Activated CD8-positive, alpha-beta T cell treated with anti-CD3 and anti-CD28 coated beads for 36 hours (primary cell): ENCODE data around the gene CCR1. TPM values are rescaled to one million over a fixed set of nuclear protein-coding genes. Genes with fewer than 3 reads are reported as not detected.

ENCODE experiments used
- ATAC-seq: fragments of 200-7000 bp; cut with Tn5 transposase; one replicate; pipeline ENCODE4 v1.10.0; 2021; ENCODE audit warnings: mild to moderate bottlenecking, moderate library complexity
- CTCF ChIA-PET: fragments of 350-600 bp; sonication (Branson Sonifier 250); formaldehyde crosslinking; loops from one replicate; lab custom pipeline; 2021; ENCODE audit warnings: antibody characterized with exemption; lab: Charles Lee
- POLR2A ChIA-PET: fragments of 350-600 bp; sonication (Branson Sonifier 250); formaldehyde crosslinking; loops from one replicate; lab custom pipeline; 2021; ENCODE audit warnings: antibody characterized with exemption; lab: Charles Lee
- DNase-seq: peaks from one replicate; pipeline ENCODE4 v3.0.0-alpha.2; 2020
- H3K27ac Mint-ChIP-seq: one replicate; pipeline ENCODE4 v1.8.0; 2021; ENCODE audit warnings: mild to moderate bottlenecking, mixed read lengths
- H3K27me3 Mint-ChIP-seq: one replicate; pipeline ENCODE4 v1.8.0; 2021; ENCODE audit warnings: mixed read lengths
- H3K36me3 Mint-ChIP-seq: one replicate; pipeline ENCODE4 v1.8.0; 2021; ENCODE audit warnings: low read depth, mixed read lengths
- H3K4me1 Mint-ChIP-seq: one replicate; pipeline ENCODE4 v1.8.0; 2021; ENCODE audit warnings: low read depth, mixed read lengths
- H3K4me3 Mint-ChIP-seq: one replicate; pipeline ENCODE4 v1.8.0; 2021; ENCODE audit warnings: mild to moderate bottlenecking, moderate library complexity, mixed read lengths
- H3K9me3 Mint-ChIP-seq: one replicate; pipeline ENCODE4 v1.8.0; 2021; ENCODE audit warnings: mixed read lengths
- CTCF ChIP-seq: fragments of 200-600 bp; IDR thresholded peaks from one replicate; pipeline ENCODE4 v1.8.0; 2022; ENCODE audit warnings: antibody characterized with exemption, mild to moderate bottlenecking
- intact Hi-C: fragments of 100-400 bp; cut with micrococcal nuclease; formaldehyde crosslinking; loops from one replicate; pipeline ENCODE4 v1.10.0; 2022
- total RNA-seq, 2 experiments: library from RNA; stranded (reverse); gene quantifications; one replicate each; pipeline ENCODE4 v1.2.3, GENCODE V29; 2021

CCR1 gene
- total RNA-seq, 2 experiments from 2014 or later, result 0.67 to 1.1 TPM

- no peak overlapping the region for H3K4me3 Mint-ChIP-seq
- H3K27ac Mint-ChIP-seq, result no peak overlapping the region
- H3K36me3 Mint-ChIP-seq, result no peaks in the 10 kb centered on the region
- CTCF ChIA-PET, result no interaction called here
- no peak for TF ChIP-seq CTCF
- intact Hi-C loops, result no loop called here
- H3K27me3 Mint-ChIP-seq, result no peaks in the 10 kb centered on the region
- DNase-seq (no peak), ATAC-seq (no peak)
- POLR2A ChIA-PET, result no interaction called here
- peaks cover 4% of the 10 kb centered on the region for H3K9me3 Mint-ChIP-seq
- H3K4me1 Mint-ChIP-seq, result peaks cover 3% of the 10 kb centered on the region
These were observed 53.8 kb downstream of the CCR1 start for GRCh38 chr3:46154311-46154710.

Other genes starting within 250 kb of the CCR1 start
- 10 to 100 TPM; 14.1 to 14.5 TPM for gene FYCO1, start 212.5 kb downstream of the CCR1 start, total RNA-seq
- gene XCR1, start 180.8 kb downstream of the CCR1 start, total RNA-seq, result not detected
- not detected for gene CCR3, start 34.1 kb upstream of the CCR1 start, total RNA-seq
- under 1 TPM; 0.81 to 0.83 TPM for gene CCR2, start 145.8 kb upstream of the CCR1 start, total RNA-seq
- 1 to 10 TPM; 1.7 to 2.2 TPM for gene CCR5, start 162.6 kb upstream of the CCR1 start, total RNA-seq
- 1 to 10 TPM; 2.8 TPM for gene CCRL2, start 198.9 kb upstream of the CCR1 start, total RNA-seq